Muscle of leg (tissue), 11 donors: ENCODE data around the gene CLSTN1. TPM values are rescaled to one million over a fixed set of nuclear protein-coding genes. Genes with fewer than 3 reads are reported as not detected.
"Not testable (repeated sequence)": the region's sequence is repeated elsewhere in the genome, so short reads cannot be mapped to it uniquely, and the experiment has no call there.

Source experiments
- DNase-seq: peaks from one replicate; pipeline ENCODE4 v3.0.0; 2013
- H3K27ac ChIP-seq: one replicate; pipeline ENCODE4 v1.5.1; 2013; ENCODE audit warnings: mild to moderate bottlenecking, low read length, control low read depth
- H3K27me3 ChIP-seq: one replicate; pipeline ENCODE4 v1.6.1; 2013; ENCODE audit warnings: low read length; ENCODE audit not compliant: control insufficient read depth, insufficient read depth
- H3K36me3 ChIP-seq: one replicate; pipeline ENCODE4 v1.6.1; 2013; ENCODE audit warnings: low read length; ENCODE audit not compliant: control insufficient read depth, insufficient read depth
- H3K4me1 ChIP-seq: one replicate; pipeline ENCODE4 v1.6.1; 2013; ENCODE audit warnings: low read length; ENCODE audit not compliant: control insufficient read depth, insufficient read depth
- H3K4me3 ChIP-seq: one replicate; pipeline ENCODE4 v1.5.1; 2013; ENCODE audit warnings: low read length, control low read depth
- H3K9me3 ChIP-seq: replicated peaks from 2 replicates; pipeline ENCODE4 v1.6.1; 2013; ENCODE audit warnings: low read depth, low read length; ENCODE audit not compliant: control insufficient read depth
- WGBS: methylation state at CpG from one replicate; pipeline ENCODE4 v1.1.5; 2013; ENCODE audit warnings: missing lambda C conversion rate; ENCODE audit not compliant: insufficient coverage; 5-methylcytosine and 5-hydroxymethylcytosine counted together
- polyA plus RNA-seq, 8 donors: library from polyadenylated mRNA; unstranded; fragments of 120-200 nt; gene quantifications; one replicate each; pipeline versions ENCODE4 v1.2.1 to v1.2.3, GENCODE V29; 2013; ENCODE audit warnings: inconsistent platforms in 1 of 8, low replicate concordance in 1 of 8; ENCODE audit not compliant: insufficient read length in 8 of 8, insufficient read depth in 1 of 8
- total RNA-seq: library from RNA; stranded (reverse); fragments of 120-200 nt; gene quantifications from one replicate; pipeline ENCODE4 v1.2.4, GENCODE V29; 2013

The CLSTN1 gene
- total and polyA plus RNA-seq, 9 donors: 39.3 to 102 (median 82.5) TPM

DNA sequence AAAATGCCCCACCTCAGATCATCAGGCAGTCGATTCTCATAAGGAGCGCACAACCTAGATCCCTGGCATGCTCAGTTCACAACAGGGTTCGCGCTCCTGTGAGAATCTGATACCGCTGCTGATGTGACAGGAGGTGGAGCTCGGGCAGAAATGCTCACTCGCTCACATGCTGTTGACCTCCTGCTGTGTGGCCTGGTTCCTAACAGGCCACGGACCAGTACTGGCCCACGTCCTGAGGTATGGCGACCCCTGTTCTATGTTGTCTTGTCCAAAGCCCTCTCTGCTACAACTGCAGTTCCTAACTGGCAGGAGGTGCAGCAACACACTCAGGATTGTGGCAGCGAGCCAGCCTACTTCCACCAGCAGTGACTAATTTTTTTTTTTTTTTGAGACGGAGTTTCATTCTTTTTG is 70.6 kb downstream of the CLSTN1 start:
- Histone ChIP-seq H3K4me3 (no peak overlapping the region), H3K27ac (no peak overlapping the region), H3K9me3 (no peaks in the 10 kb centered on the region), H3K4me1 (no peaks in the 10 kb centered on the region), H3K27me3 (no peaks in the 10 kb centered on the region), H3K36me3 (peaks cover 47% of the 10 kb centered on the region)
- no peak for DNase-seq
- WGBS: 92% methylated on average over 9 of the region's 12 CpGs

DNA sequence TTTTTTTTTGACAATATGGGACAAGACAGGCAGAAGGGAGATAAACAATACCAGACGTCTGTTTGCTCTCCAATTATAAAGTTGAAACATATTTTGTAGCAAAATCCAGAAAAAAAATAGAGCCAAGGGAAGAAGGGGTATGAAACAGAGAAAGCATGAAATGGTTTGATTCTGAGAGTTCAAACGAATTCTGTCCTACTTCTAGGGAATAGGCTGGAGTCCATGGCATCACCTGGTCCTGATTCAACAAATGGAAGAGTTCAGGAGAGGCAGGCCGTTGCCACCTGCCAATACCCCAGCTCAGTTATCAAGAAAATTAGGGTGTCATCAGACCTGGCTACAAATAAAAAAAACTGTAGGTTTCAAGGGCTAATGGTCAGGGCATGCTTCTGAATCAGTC is 71.8 kb downstream of the CLSTN1 start:
- WGBS: no CpG with 5 or more reads among the region's 3 CpGs
- peaks cover 47% of the 10 kb centered on the region for H3K36me3 ChIP-seq
- no peak overlapping the region for H3K4me3 ChIP-seq
- no peaks in the 10 kb centered on the region for H3K4me1 ChIP-seq
- no peak overlapping the region for H3K27ac ChIP-seq
- no peaks in the 10 kb centered on the region for H3K9me3 ChIP-seq
- no peaks in the 10 kb centered on the region for H3K27me3 ChIP-seq
- DNase-seq: no peak

DNA sequence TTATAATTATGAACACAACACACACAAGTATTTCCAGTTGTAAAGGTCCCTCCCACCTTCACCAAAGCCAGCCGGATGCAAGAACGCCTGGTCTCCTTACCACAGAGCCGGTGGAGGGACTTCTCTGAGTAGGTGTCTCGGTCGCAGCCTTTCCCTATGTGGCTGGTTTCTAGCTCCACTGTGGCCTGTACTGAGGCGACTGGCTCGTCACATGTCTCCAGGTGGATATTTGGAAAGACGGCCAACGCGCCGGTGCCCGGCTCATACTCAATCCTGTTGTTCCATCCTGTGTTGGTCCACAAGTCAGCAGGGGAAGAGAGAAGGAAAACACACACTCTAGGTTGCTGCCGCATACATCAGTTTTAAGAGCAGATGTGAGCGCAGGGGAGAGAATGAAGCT is 74.4 kb downstream of the CLSTN1 start:
- no peak overlapping the region for H3K27ac ChIP-seq
- H3K4me3 ChIP-seq: no peak overlapping the region
- H3K27me3 ChIP-seq: no peaks in the 10 kb centered on the region
- no peak for DNase-seq
- H3K4me1 ChIP-seq: no peaks in the 10 kb centered on the region
- peaks cover 59% of the 10 kb centered on the region for H3K36me3 ChIP-seq
- no peaks in the 10 kb centered on the region for H3K9me3 ChIP-seq
- WGBS: 94% methylated on average over 12 of the region's 14 CpGs

DNA sequence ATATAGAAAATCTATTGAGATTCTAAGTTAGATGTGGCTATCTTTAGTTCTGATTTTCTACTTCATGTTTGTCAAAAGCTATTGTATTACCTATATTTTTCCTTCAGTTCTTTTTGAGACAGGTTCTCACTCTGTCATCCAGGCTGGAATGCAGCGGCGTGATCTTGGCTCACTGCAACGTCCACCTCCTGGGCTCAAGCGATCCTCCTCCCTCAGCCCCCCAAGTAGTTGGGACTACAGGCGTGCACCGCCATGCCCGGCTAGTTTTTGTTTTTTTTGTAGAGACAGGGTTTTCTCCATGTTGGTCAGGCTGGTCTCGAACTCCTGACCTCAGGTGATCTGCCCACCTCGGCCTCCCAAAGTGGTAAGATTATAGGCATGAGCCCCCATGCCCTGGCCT is 75.4 kb downstream of the CLSTN1 start:
- not testable (repeated sequence) for H3K9me3 ChIP-seq
- H3K36me3 ChIP-seq: peaks cover 64% of the 10 kb centered on the region
- WGBS: no CpG with 5 or more reads among the region's 9 CpGs

DNA sequence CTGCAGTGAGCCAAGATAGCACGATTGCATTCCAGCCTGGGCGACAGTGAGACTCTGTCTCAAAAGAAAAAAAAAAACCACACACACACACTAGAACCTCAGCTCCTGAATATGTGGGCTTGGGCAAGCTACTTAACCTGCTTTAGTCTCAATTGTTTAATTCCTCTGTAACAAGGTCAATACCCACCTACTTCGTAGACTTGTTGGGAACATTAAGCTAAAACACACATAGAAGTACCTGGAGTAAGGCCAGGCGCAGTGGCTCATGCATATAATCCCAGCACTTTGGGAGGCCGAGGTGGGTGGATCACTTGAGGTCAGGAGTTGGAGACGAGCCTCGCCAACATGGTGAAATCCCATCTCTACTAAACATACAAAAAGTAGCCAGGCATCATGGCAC is 77.1 kb downstream of the CLSTN1 start:
- Histone ChIP-seq H3K36me3 (peaks cover 66% of the 10 kb centered on the region), H3K4me1 (no peaks in the 10 kb centered on the region), H3K9me3 (no peaks in the 10 kb centered on the region), H3K4me3 (no peak overlapping the region), H3K27ac (no peak overlapping the region), H3K27me3 (no peaks in the 10 kb centered on the region)
- DNase-seq: no peak
- WGBS: 60% methylated on average over 1 of the region's 7 CpGs

More for the DNA sequence above, 75.4 kb downstream of the CLSTN1 start:
- not testable (repeated sequence) for H3K27ac ChIP-seq, H3K4me1 ChIP-seq, H3K27me3 ChIP-seq, H3K4me3 ChIP-seq, DNase-seq

DNA sequence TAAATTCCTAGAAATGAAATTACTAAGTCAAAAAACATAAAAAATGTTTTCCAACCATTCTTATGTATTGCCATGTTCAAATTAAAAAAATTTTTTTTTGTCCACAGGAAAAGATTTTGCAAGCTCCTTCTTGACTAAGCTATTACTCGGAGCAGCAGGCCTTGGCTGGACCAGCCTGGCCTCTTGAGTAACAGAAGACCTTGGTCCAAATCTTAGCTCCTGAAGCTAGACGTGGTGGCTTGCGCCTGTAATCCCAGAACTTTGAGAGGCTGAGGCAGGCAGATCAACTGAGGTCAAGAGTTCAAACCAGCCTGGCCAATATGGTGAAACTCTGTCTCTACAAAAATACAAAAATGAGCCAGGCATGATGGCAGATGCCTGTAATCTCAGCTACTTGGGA is 77.6 kb downstream of the CLSTN1 start:
- no peak overlapping the region for H3K4me3 ChIP-seq
- peaks cover 68% of the 10 kb centered on the region for H3K36me3 ChIP-seq
- no peaks in the 10 kb centered on the region for H3K9me3 ChIP-seq
- 79% methylated on average over 2 of the region's 3 CpGs for WGBS
- H3K4me1 ChIP-seq: no peaks in the 10 kb centered on the region
- no peaks in the 10 kb centered on the region for H3K27me3 ChIP-seq
- DNase-seq: no peak
- no peak overlapping the region for H3K27ac ChIP-seq

DNA sequence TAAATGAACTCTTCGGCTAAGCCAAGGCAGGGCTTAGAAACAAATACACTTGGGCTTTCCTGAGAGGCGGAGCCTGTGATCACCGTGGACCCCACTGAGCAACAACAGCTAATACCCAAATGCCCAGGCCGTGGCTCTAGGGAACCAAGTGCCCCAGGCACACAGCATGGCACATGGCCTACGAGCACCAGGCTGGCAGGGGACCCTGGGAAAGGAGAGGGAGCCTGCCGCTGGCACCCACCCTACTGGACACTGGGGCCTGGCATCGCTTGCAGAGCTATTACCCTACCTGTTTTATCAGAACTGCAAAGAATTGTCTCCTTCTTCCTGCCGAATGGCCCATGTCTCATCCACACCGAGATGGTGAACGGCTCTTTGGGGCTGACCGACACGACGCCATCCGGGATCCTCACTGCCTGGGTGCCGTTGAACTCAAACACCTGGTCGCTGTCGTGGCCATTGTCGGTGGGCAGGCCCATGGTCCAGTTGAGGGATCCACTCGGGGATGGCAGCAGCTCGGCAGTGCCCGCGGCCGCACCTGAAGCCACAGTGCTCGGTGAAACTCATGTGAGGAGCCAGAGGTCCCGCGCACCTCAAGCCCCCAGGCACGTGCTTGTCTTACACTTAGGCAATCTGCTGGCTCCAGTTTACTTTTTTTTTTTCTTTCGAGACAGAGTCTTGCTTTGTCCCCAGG is 79.5 kb downstream of the CLSTN1 start:
- Histone ChIP-seq H3K9me3 (no peaks in the 10 kb centered on the region), H3K36me3 (peaks cover 67% of the 10 kb centered on the region), H3K27me3 (no peaks in the 10 kb centered on the region), H3K4me3 (no peak overlapping the region), H3K27ac (no peak overlapping the region), H3K4me1 (no peaks in the 10 kb centered on the region)
- no peak for DNase-seq
- WGBS: 95% methylated on average over 22 of the region's 28 CpGs

DNA sequence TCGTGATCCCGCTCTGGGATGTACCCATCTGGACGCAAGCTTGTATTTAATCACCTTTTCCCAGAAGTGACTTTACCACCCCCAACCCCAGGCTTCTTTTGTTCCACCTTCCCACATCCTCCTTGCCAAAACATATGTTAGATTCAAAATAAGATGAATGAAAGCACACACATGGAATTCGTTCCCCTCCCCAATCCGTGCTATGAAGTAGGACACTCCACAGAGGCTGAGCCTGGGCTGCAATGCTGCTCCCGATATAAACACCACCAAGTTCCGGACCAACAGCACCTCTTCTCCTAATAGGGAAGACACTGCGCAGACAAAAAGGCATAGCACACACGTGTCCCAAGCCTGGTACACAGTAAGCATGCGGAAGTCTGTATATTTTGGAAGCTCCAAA is 86.1 kb downstream of the CLSTN1 start:
- no peak overlapping the region for H3K27ac ChIP-seq
- 59% methylated on average over 7 of the region's 10 CpGs for WGBS
- no peaks in the 10 kb centered on the region for H3K4me1 ChIP-seq
- no peak overlapping the region for H3K4me3 ChIP-seq
- H3K27me3 ChIP-seq: no peaks in the 10 kb centered on the region
- H3K9me3 ChIP-seq: no peaks in the 10 kb centered on the region
- peaks cover 74% of the 10 kb centered on the region for H3K36me3 ChIP-seq
- DNase-seq: no peak

DNA sequence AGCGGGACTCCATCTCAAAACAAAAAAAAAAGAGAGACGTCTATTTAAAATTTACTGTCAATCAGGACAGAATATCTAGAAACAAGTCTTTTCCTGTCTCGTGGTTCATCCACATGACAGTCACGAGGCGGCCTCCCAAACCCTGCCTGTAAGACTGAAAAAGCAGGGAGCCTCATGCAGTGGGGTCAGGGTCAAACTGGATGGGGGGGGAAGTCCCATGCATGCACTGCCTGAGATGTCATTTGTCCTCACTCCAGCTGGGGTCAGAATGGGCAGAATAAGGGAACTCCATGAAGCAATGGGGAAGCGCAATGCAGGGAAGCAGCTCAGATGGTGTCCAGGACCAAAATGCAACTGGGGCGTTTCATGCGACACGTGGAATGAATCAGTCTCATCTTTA is 86.7 kb downstream of the CLSTN1 start:
- Histone ChIP-seq H3K9me3 (no peaks in the 10 kb centered on the region), H3K36me3 (peaks cover 78% of the 10 kb centered on the region), H3K4me1 (no peaks in the 10 kb centered on the region), H3K27ac (no peak overlapping the region), H3K27me3 (no peaks in the 10 kb centered on the region), H3K4me3 (no peak overlapping the region)
- 80% methylated on average over 2 of the region's 9 CpGs for WGBS
- peak; percentile 44 for DNase-seq

DNA sequence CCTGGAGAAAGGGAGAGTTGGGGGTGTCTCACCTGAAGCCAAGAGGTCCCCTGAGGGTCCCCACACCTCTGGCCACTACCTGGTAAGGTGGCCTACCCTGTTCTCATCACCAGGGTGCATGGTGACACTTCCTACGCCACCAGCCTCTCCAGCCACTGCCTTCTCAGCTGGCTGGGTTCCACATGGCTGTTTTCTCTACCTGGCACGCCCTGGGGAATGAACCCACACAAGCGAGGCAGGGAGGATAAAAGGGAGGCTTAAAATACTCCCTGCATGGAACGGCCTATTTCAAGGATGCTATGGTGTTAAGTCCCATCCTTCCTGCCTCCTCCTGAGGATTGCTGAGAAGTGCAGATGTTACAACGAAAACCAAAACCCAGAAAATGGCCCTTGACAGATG is 87.5 kb downstream of the CLSTN1 start:
- no peaks in the 10 kb centered on the region for H3K27me3 ChIP-seq
- H3K4me1 ChIP-seq: no peaks in the 10 kb centered on the region
- H3K9me3 ChIP-seq: no peaks in the 10 kb centered on the region
- 100% methylated on average over 1 of the region's 5 CpGs for WGBS
- peaks cover 77% of the 10 kb centered on the region for H3K36me3 ChIP-seq
- no peak for DNase-seq
- no peak overlapping the region for H3K27ac ChIP-seq
- no peak overlapping the region for H3K4me3 ChIP-seq

DNA sequence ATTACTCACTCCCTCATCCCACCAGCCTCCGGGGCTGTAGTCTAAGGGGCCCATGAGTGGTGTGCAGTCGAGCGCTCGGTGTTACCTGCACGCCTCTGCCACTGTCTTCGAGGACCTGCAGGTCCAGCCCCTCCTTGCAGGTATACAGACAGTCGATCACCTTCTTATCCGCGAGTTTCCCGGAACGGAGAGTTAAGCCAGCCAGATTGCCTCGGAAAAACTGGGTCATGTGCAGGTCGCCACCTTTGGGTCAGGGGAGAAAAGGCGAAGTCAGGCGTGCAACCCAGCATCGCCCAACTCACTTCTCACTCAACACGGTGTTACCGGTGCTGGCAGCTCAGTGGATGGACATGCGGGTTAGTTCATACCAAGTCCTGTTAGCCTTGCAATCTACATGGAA is 88.0 kb downstream of the CLSTN1 start:
- DNase-seq: no peak
- Histone ChIP-seq H3K9me3 (no peaks in the 10 kb centered on the region), H3K27me3 (no peaks in the 10 kb centered on the region), H3K36me3 (peaks cover 77% of the 10 kb centered on the region), H3K4me1 (no peaks in the 10 kb centered on the region), H3K27ac (no peak overlapping the region), H3K4me3 (no peak overlapping the region)
- WGBS: 94% methylated on average over 16 of the region's 19 CpGs
